IMR-90 (cell line): ENCODE data around the gene COPZ1.

Experiments
- CEBPB ChIP-seq: IDR thresholded peaks from 2 replicates; pipeline ENCODE4 v1.6.1; 2012; ENCODE audit warnings: low read depth, low read length, improper control_type of control experiment
- CHD1 ChIP-seq: IDR thresholded peaks from 2 replicates; pipeline ENCODE4 v1.6.1; 2012; ENCODE audit warnings: low read depth, low read length, improper control_type of control experiment
- MXI1 ChIP-seq: IDR thresholded peaks from 2 replicates; pipeline ENCODE4 v1.6.1; 2012; ENCODE audit warnings: low read depth, mild to moderate bottlenecking, low read length, moderate library complexity, borderline replicate concordance
- NFE2L2 ChIP-seq: fragments of 150-350 bp; IDR thresholded peaks from 2 replicates; pipeline ENCODE4 v1.6.1; 2016; ENCODE audit warnings: low read depth, mild to moderate bottlenecking, low read length
- POLR2A ChIP-seq: IDR thresholded peaks from 2 replicates; pipeline ENCODE4 v1.6.1; 2012; ENCODE audit warnings: mild to moderate bottlenecking, low read depth, low read length
- RAD21 ChIP-seq: IDR thresholded peaks from 2 replicates; pipeline ENCODE4 v1.6.1; 2012; ENCODE audit warnings: low read length, improper control_type of control experiment
- RCOR1 ChIP-seq: IDR thresholded peaks from 2 replicates; pipeline ENCODE4 v1.6.1; 2012; ENCODE audit warnings: mild to moderate bottlenecking, low read length, improper control_type of control experiment; ENCODE audit not compliant: insufficient replicate concordance
- SMC3 ChIP-seq: fragments of 150-350 bp; IDR thresholded peaks from 2 replicates; pipeline ENCODE4 v1.6.1; 2016; ENCODE audit warnings: low read depth, mild to moderate bottlenecking, antibody characterized with exemption, low read length, moderate library complexity
- TF ChIP-seq, protein P1 (sequence below): conservative IDR thresholded peaks from 2 replicates; pipeline ENCODE4 v1.5.1; 2012; ENCODE audit warnings: mild to moderate bottlenecking, low read depth, low read length, improper control_type of control experiment
- TF ChIP-seq, protein P2 (sequence below): fragments of 150-350 bp; IDR thresholded peaks from 2 replicates; pipeline ENCODE4 v1.6.1; 2017; ENCODE audit warnings: mild to moderate bottlenecking, antibody characterized with exemption, low read length, low read depth

DNA sequence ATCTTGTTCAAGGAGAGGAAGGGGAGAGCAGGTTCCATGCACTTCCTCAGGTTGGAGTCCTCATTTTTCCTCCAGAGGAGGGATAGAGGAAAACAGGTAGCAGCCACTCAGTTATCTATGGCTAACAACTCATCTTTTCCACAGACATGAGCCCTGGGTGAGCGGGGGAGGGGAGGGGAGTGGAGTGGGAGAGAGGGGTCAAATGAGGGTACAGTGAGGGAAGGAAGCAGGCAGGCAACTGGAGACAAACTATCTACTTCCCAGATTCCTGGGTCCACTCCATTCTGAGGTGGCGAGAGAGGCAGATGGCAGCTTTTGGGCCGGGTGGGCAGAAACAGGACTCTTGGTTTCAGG is 62.2 kb downstream of the COPZ1 start:
- TF ChIP-seq RCOR1, result no peak
- TF ChIP-seq NFE2L2, result no peak
- TF ChIP-seq MXI1, result no peak
- TF ChIP-seq, protein P1, sequence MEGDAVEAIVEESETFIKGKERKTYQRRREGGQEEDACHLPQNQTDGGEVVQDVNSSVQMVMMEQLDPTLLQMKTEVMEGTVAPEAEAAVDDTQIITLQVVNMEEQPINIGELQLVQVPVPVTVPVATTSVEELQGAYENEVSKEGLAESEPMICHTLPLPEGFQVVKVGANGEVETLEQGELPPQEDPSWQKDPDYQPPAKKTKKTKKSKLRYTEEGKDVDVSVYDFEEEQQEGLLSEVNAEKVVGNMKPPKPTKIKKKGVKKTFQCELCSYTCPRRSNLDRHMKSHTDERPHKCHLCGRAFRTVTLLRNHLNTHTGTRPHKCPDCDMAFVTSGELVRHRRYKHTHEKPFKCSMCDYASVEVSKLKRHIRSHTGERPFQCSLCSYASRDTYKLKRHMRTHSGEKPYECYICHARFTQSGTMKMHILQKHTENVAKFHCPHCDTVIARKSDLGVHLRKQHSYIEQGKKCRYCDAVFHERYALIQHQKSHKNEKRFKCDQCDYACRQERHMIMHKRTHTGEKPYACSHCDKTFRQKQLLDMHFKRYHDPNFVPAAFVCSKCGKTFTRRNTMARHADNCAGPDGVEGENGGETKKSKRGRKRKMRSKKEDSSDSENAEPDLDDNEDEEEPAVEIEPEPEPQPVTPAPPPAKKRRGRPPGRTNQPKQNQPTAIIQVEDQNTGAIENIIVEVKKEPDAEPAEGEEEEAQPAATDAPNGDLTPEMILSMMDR, result no peak
- TF ChIP-seq, protein P2, sequence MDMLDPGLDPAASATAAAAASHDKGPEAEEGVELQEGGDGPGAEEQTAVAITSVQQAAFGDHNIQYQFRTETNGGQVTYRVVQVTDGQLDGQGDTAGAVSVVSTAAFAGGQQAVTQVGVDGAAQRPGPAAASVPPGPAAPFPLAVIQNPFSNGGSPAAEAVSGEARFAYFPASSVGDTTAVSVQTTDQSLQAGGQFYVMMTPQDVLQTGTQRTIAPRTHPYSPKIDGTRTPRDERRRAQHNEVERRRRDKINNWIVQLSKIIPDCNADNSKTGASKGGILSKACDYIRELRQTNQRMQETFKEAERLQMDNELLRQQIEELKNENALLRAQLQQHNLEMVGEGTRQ, result no peak
- no peak for TF ChIP-seq SMC3
- no peak for TF ChIP-seq POLR2A
- TF ChIP-seq RAD21, result no peak
- no peak for TF ChIP-seq CHD1
- no peak for TF ChIP-seq CEBPB
